ENCODE results near the gene KPNA2. TPM values are rescaled to one million over a fixed set of nuclear protein-coding genes. Genes with fewer than 3 reads are reported as not detected.
"Not testable (repeated sequence)": the region's sequence is repeated elsewhere in the genome, so short reads cannot be mapped to it uniquely, and the experiment has no call there.

Gene KPNA2
- total and polyA plus RNA-seq, 7 donors, result 7.4 to 63.6 (median 16.1) TPM

GRCh38 chr17:68060336-68060735, 24.8 kb downstream of the KPNA2 start:
- intact Hi-C loops (cut with DNase I), result no loop called here
- no peak overlapping the region for H3K27ac ChIP-seq
- H3K4me1 ChIP-seq, result no peaks in the 10 kb centered on the region
- H3K4me3 ChIP-seq, result no peak overlapping the region
- no peak for TF ChIP-seq EP300 (IDR thresholded peaks at IDR 0.05)
- TF ChIP-seq POLR2A (IDR thresholded peaks at IDR 0.05), result no peak
- H3K36me3 ChIP-seq, result no peaks in the 10 kb centered on the region
- H3K27me3 ChIP-seq, result no peaks in the 10 kb centered on the region
- 70 to 76% methylated on average over 2 of the region's 2 CpGs for WGBS, 2 donors
- DNase-seq, result no peak
- H3K9me3 ChIP-seq, result no peaks in the 10 kb centered on the region

DNA sequence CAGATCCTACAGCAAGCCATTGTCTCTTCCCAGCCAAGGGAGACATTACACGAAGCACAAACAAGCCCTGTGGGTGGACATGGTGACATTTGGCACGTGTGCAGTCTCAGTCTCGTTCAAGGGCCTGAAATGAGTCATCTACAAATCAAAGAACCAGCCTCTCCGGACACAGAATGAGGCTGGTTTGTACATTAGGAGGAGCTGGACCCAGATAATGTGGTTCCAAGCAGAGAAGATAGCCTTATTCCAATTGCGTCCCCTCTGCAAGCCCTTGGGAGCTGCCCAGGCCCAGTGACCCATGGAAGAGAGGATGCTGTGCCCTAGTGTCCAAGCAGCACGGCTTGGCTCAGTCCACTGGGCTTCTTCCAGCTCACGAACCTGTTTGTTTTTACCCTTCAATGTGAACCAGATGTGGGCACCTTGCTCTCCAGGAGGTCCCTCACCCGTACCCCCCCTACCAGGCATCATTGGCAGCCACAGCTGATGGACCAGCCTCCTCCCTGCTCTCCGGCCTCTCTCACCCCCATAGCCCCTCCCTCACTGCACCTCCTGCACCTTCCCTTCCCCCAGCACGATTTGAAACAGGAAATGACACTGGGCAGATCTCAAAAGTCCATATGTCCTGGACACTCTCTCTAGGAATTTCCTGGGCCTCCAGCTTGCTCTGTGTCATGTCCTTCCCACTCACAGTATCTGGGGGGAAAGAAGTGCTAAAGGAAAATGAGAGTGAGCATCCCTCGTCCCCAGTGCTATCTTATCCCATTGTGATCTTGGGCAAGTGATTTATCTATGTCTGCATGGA, 26.2 kb downstream of the KPNA2 start:
- 65 to 67% methylated on average over 11 of the region's 11 CpGs for whole genome bisulfite sequencing, 2 donors

GRCh38 chr17:68065366-68065765, 29.8 kb downstream of the KPNA2 start:
- DNase-seq; H3K27ac ChIP-seq; H3K27me3 ChIP-seq; intact Hi-C loops (cut with DNase I); H3K4me3 ChIP-seq; H3K36me3 ChIP-seq; H3K4me1 ChIP-seq; H3K9me3 ChIP-seq: not testable (repeated sequence)
- 89 to 95% methylated on average over 7 of the region's 7 CpGs for WGBS, 2 donors

More for the DNA sequence above, 26.2 kb downstream of the KPNA2 start:
- Histone ChIP-seq H3K27ac (no peak overlapping the region), H3K27me3 (no peaks in the 10 kb centered on the region), H3K36me3 (no peaks in the 10 kb centered on the region), H3K4me1 (no peaks in the 10 kb centered on the region), H3K9me3 (no peaks in the 10 kb centered on the region), H3K4me3 (no peak overlapping the region)
- intact Hi-C loops (cut with DNase I), result no loop called here
- TF ChIP-seq EP300 (IDR thresholded peaks at IDR 0.05) (no peak), POLR2AphosphoS5 (IDR thresholded peaks at IDR 0.05) (no peak), CTCF (IDR thresholded peaks at IDR 0.05) (no peak), POLR2A (IDR thresholded peaks at IDR 0.05) (no peak)
- no peak for DNase-seq

- WGBS, 2 donors, result 94 to 95% methylated on average over 3 of the region's 3 CpGs
- intact Hi-C loops (cut with DNase I); H3K27me3 ChIP-seq; H3K4me1 ChIP-seq; H3K4me3 ChIP-seq; DNase-seq; H3K9me3 ChIP-seq; H3K27ac ChIP-seq; H3K36me3 ChIP-seq: not testable (repeated sequence)
Observed at GRCh38 chr17:68068512-68068911, 33.0 kb downstream of the KPNA2 start.

- intact Hi-C loops (cut with DNase I); H3K4me3 ChIP-seq; H3K27ac ChIP-seq: not testable (repeated sequence)
Observed at GRCh38 chr17:68070582-68071444, 35.3 kb downstream of the KPNA2 start.

GRCh38 chr17:68074279-68074678, 38.7 kb downstream of the KPNA2 start:
- no peak for DNase-seq
- TF ChIP-seq POLR2A (IDR thresholded peaks at IDR 0.05), result no peak
- no peak for TF ChIP-seq EP300 (IDR thresholded peaks at IDR 0.05)
- TF ChIP-seq CTCF (IDR thresholded peaks at IDR 0.05), result no peak
- no peak for TF ChIP-seq POLR2AphosphoS5 (IDR thresholded peaks at IDR 0.05)
- intact Hi-C loops (cut with DNase I), result no loop called here
- Histone ChIP-seq H3K9me3 (no peaks in the 10 kb centered on the region), H3K36me3 (no peaks in the 10 kb centered on the region), H3K27me3 (no peaks in the 10 kb centered on the region), H3K27ac (no peak overlapping the region), H3K4me1 (peaks cover 0 to 4% (median 0%) of the 10 kb centered on the region in 4 donors), H3K4me3 (no peak overlapping the region)
- WGBS, 2 donors, result 94 to 95% methylated on average over 4 of the region's 4 CpGs

More at GRCh38 chr17:68070582-68071444, 35.3 kb downstream of the KPNA2 start:
- H3K27me3 ChIP-seq, H3K36me3 ChIP-seq, H3K4me1 ChIP-seq, H3K9me3 ChIP-seq: not testable (repeated sequence)
- WGBS, 2 donors, result 72 to 78% methylated on average over 15 of the region's 15 CpGs
- peak; percentile 80 for DNase-seq

DNA sequence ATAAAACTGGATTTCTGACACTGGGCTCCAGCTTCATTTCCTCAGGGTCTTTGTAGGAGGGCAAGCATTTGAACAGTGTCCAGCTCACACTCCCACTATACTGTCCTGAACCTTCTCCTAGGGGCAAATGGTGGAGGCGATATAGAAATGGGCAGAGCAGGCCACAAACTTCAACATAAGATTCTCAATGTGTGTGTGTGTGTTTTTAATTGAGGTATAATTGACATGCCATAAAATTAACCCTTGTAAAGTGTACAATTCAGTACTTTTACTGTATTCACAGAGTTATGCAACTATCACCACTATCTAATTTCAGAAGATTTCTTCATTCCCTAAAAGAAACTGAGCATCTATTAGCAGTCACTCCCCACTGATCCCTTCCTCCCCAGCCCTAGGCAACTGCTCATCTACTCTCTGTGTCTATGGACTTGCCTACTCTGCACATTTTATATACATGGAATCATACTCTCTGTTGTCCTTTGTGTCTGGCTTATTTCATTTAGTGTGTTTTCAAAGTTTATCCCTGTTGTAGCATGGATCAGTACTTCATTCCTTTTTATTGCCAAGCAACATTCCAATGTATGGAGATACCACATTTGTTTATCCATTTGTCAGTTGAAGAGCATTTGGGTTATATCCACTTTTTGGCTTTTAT, 40.5 kb downstream of the KPNA2 start:
- H3K36me3 ChIP-seq; H3K9me3 ChIP-seq; H3K4me1 ChIP-seq; intact Hi-C loops (cut with DNase I); H3K27ac ChIP-seq; H3K4me3 ChIP-seq; DNase-seq; H3K27me3 ChIP-seq: not testable (repeated sequence)
- 26 to 59% methylated on average over 1 of the region's 1 CpG for WGBS, 2 donors

DNA sequence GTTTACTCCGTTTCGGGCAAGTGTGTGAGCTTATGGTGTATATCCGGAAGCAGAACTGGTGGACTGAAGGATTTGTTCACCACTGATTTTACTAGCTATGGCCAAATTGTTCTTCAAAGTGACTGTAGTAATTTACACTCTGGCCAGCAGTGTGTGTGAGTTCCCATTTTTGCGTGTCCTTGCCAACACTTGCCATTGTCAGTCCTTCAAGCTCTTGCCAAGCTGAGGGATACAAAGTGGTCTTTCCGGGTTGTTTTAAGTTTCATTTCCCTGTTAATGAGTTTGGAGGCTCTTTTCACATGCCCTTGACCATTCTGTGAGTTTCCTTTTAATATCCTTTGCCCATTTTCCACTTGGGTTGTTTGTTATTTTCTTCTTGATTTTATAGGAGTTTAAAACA, 42.0 kb downstream of the KPNA2 start:
- DNase-seq; H3K27ac ChIP-seq; H3K4me1 ChIP-seq; H3K27me3 ChIP-seq; intact Hi-C loops (cut with DNase I); H3K9me3 ChIP-seq; H3K4me3 ChIP-seq; H3K36me3 ChIP-seq: not testable (repeated sequence)
- 76 to 82% methylated on average over 5 of the region's 5 CpGs for WGBS, 2 donors

All from sigmoid colon (tissue), 7 donors.